IMR-90 (cell line): ENCODE results near the gene FOXP4. TPM values are rescaled to one million over a fixed set of nuclear protein-coding genes. Genes with fewer than 3 reads are reported as not detected.

Experiments used
- ATAC-seq: fragments of 200-7000 bp; cut with Tn5 transposase; 2 replicates; pipeline ENCODE4 v1.9.1; 2020; ENCODE audit warnings: low read depth, mild to moderate bottlenecking, moderate library complexity
- BruUV-seq: library from RNA; stranded (reverse); fragments of 400-500 nt; replicated peaks from 2 replicates; lab custom pipeline; 2021; lab: Mats Ljungman, UMichigan
- CTCF ChIA-PET: fragments of 300-600 bp; formaldehyde crosslinking; extraction: SDS; loops from one replicate; lab custom pipeline; 2021; ENCODE audit warnings: antibody characterized with exemption; lab: Yijun Ruan, JAX
- POLR2A ChIA-PET: fragments of 300-600 bp; sonication (Branson Sonifier 250); formaldehyde crosslinking; loops from one replicate; lab custom pipeline; 2022; ENCODE audit warnings: antibody characterized with exemption; ENCODE audit not compliant: unreplicated experiment; lab: Charles Lee
- DNase-seq: peaks from one replicate; pipeline ENCODE4 v3.0.0; 2013
- H2AFZ ChIP-seq: replicated peaks from 2 replicates; pipeline ENCODE3; 2013; ENCODE audit warnings: low read length, mild to moderate bottlenecking; ENCODE audit not compliant: poor library complexity
- H2AK5ac ChIP-seq: 2 replicates; pipeline ENCODE4 v1.6.1; 2013; ENCODE audit warnings: low read depth, low read length, inconsistent platforms
- H2AK9ac ChIP-seq: replicated peaks from 2 replicates; pipeline ENCODE3; 2013; ENCODE audit warnings: mild to moderate bottlenecking, low read depth, low read length, moderate library complexity; ENCODE audit not compliant: poor library complexity
- H2BK120ac ChIP-seq: 2 replicates; pipeline ENCODE4 v1.6.1; 2013; ENCODE audit warnings: low read depth, low read length, inconsistent platforms
- H2BK15ac ChIP-seq: 3 replicates; pipeline ENCODE4 v1.6.1; 2013; ENCODE audit warnings: low read depth, low read length, inconsistent platforms
- H2BK20ac ChIP-seq: 2 replicates; pipeline ENCODE4 v1.6.1; 2013; ENCODE audit warnings: low read depth, mild to moderate bottlenecking, inconsistent platforms, low read length, moderate library complexity
- H2BK5ac ChIP-seq: 2 replicates; pipeline ENCODE4 v1.6.1; 2013; ENCODE audit warnings: mild to moderate bottlenecking, low read depth, low read length, inconsistent platforms; ENCODE audit not compliant: poor library complexity, severe bottlenecking
- H3K14ac ChIP-seq: replicated peaks from 2 replicates; pipeline ENCODE4 v1.6.1; 2013; ENCODE audit warnings: low read depth, low read length, inconsistent platforms
- H3K18ac ChIP-seq: 2 replicates; pipeline ENCODE4 v1.6.1; 2013; ENCODE audit warnings: low read depth, low read length, control low read depth
- H3K23ac ChIP-seq: 2 replicates; pipeline ENCODE4 v1.6.1; 2013; ENCODE audit warnings: low read depth, low read length, inconsistent platforms
- H3K27ac ChIP-seq: 2 replicates; pipeline ENCODE4 v1.5.1; 2013; ENCODE audit warnings: mild to moderate bottlenecking, control low read depth, low read length; ENCODE audit not compliant: insufficient read depth
- H3K27me3 ChIP-seq: 2 replicates; pipeline ENCODE4 v1.6.1; 2013; ENCODE audit warnings: low read length; ENCODE audit not compliant: control insufficient read depth, insufficient read depth
- H3K36me3 ChIP-seq: 2 replicates; pipeline ENCODE4 v1.6.1; 2013; ENCODE audit warnings: low read length, mixed read lengths; ENCODE audit not compliant: control insufficient read depth, insufficient read depth
- H3K4ac ChIP-seq: 2 replicates; pipeline ENCODE4 v1.6.1; 2013; ENCODE audit warnings: low read depth, low read length, inconsistent platforms
- H3K4me1 ChIP-seq: 2 replicates; pipeline ENCODE4 v1.6.1; 2013; ENCODE audit warnings: low read length, mixed read lengths; ENCODE audit not compliant: control insufficient read depth, insufficient read depth
- H3K4me2 ChIP-seq: 2 replicates; pipeline ENCODE4 v1.6.1; 2013; ENCODE audit warnings: low read depth, mild to moderate bottlenecking, control low read depth, low read length, moderate library complexity
- H3K4me3 ChIP-seq: 2 replicates; pipeline ENCODE4 v1.5.1; 2013; ENCODE audit warnings: low read depth, mild to moderate bottlenecking, control low read depth, low read length, moderate library complexity; ENCODE audit not compliant: insufficient read depth
- H3K56ac ChIP-seq: 2 replicates; pipeline ENCODE4 v1.6.1; 2013; ENCODE audit warnings: low read length, inconsistent platforms; ENCODE audit not compliant: insufficient read depth; ENCODE audit errors: extremely low read depth
- H3K79me1 ChIP-seq, 2 experiments: 2 replicates each; pipeline ENCODE4 v1.6.1; 2013; ENCODE audit warnings: low read length in 2 of 2, inconsistent platforms in 1 of 2, low read depth in 1 of 2
- H3K9ac ChIP-seq: 2 replicates; pipeline ENCODE4 v1.6.1; 2013; ENCODE audit warnings: low read depth, low read length, control low read depth
- H3K9me1 ChIP-seq: 2 replicates; pipeline ENCODE4 v1.6.1; 2013; ENCODE audit warnings: low read length, inconsistent platforms; ENCODE audit not compliant: insufficient read depth
- H3K9me3 ChIP-seq: 2 replicates; pipeline ENCODE4 v1.6.1; 2013; ENCODE audit warnings: low read length; ENCODE audit not compliant: control insufficient read depth, insufficient read depth
- H4K20me1 ChIP-seq: 2 replicates; pipeline ENCODE4 v1.6.1; 2013; ENCODE audit warnings: low read length, inconsistent platforms; ENCODE audit not compliant: insufficient read depth
- H4K5ac ChIP-seq: 2 replicates; pipeline ENCODE4 v1.6.1; 2013; ENCODE audit warnings: mild to moderate bottlenecking, low read depth, low read length, control low read depth
- H4K8ac ChIP-seq, 2 experiments: 2 replicates each; pipeline ENCODE4 v1.6.1; 2013; ENCODE audit warnings: low read depth in 2 of 2, low read length in 2 of 2, control low read depth in 1 of 2, inconsistent platforms in 1 of 2
- H4K91ac ChIP-seq: 2 replicates; pipeline ENCODE4 v1.6.1; 2013; ENCODE audit warnings: low read depth, low read length, inconsistent platforms; ENCODE audit not compliant: insufficient read depth
- BHLHE40 ChIP-seq: fragments of 150-350 bp; IDR thresholded peaks from 2 replicates; pipeline ENCODE4 v1.6.1; 2016; ENCODE audit warnings: mild to moderate bottlenecking, low read depth, low read length
- CEBPB ChIP-seq: IDR thresholded peaks from 2 replicates; pipeline ENCODE4 v1.6.1; 2012; ENCODE audit warnings: low read depth, low read length, improper control_type of control experiment
- CHD1 ChIP-seq: IDR thresholded peaks from 2 replicates; pipeline ENCODE4 v1.6.1; 2012; ENCODE audit warnings: low read depth, low read length, improper control_type of control experiment
- FOS ChIP-seq: fragments of 150-350 bp; IDR thresholded peaks from 2 replicates; pipeline ENCODE4 v1.6.1; 2016; ENCODE audit warnings: low read depth, low read length
- MAZ ChIP-seq: IDR thresholded peaks from 2 replicates; pipeline ENCODE4 v1.6.1; 2012; ENCODE audit warnings: low read depth, mild to moderate bottlenecking, low read length, improper control_type of control experiment, moderate library complexity, borderline replicate concordance
- NFE2L2 ChIP-seq: fragments of 150-350 bp; IDR thresholded peaks from 2 replicates; pipeline ENCODE4 v1.6.1; 2016; ENCODE audit warnings: low read depth, mild to moderate bottlenecking, low read length
- RAD21 ChIP-seq: IDR thresholded peaks from 2 replicates; pipeline ENCODE4 v1.6.1; 2012; ENCODE audit warnings: low read length, improper control_type of control experiment
- RCOR1 ChIP-seq: IDR thresholded peaks from 2 replicates; pipeline ENCODE4 v1.6.1; 2012; ENCODE audit warnings: mild to moderate bottlenecking, low read length, improper control_type of control experiment; ENCODE audit not compliant: insufficient replicate concordance
- RFX5 ChIP-seq: IDR thresholded peaks from 2 replicates; pipeline ENCODE4 v1.8.0; 2012; ENCODE audit warnings: low read depth, mild to moderate bottlenecking, low read length, moderate library complexity
- SMC3 ChIP-seq: fragments of 150-350 bp; IDR thresholded peaks from 2 replicates; pipeline ENCODE4 v1.6.1; 2016; ENCODE audit warnings: low read depth, mild to moderate bottlenecking, antibody characterized with exemption, low read length, moderate library complexity
- WGBS, 2 experiments: methylation state at CpG; one replicate each; pipeline versions ENCODE4 v1.1.5 to v1.1.7; 2013; ENCODE audit warnings: missing lambda C conversion rate in 2 of 2; ENCODE audit not compliant: insufficient read length in 1 of 2; ENCODE audit errors: extremely low coverage in 2 of 2; 5-methylcytosine and 5-hydroxymethylcytosine counted together
- dilution Hi-C: fragments of 300-500 bp; cut with HindIII; formaldehyde crosslinking; loops from one replicate; pipeline ENCODE4 v1.14.3; 2018; ENCODE audit warnings: low sequenced_read_pairs; ENCODE audit not compliant: unreplicated experiment
- in situ Hi-C: fragments of 300-500 bp; cut with MboI; formaldehyde crosslinking; loops from 3 replicates; pipeline ENCODE4 v1.14.3; 2019; ENCODE audit warnings: low sequenced_read_pairs, inconsistent platforms, mixed read lengths
- intact Hi-C: fragments of 100-400 bp; cut with micrococcal nuclease; formaldehyde crosslinking; loops from 2 replicates; pipeline ENCODE4 v1.10.0; 2022
- polyA plus RNA-seq, 3 experiments: library from polyadenylated mRNA; depleted of rRNA; stranded (reverse); fragments of >200 nt; gene quantifications; 2 replicates each; pipeline ENCODE4 v1.2.3, GENCODE V29; 2012; ENCODE audit warnings: low replicate concordance in 1 of 3
- total RNA-seq: library from RNA; depleted of rRNA; stranded (reverse); fragments of >200 nt; gene quantifications from 2 replicates; pipeline ENCODE4 v1.2.3, GENCODE V29; 2012
- TF ChIP-seq, protein P1 (sequence below): fragments of 150-350 bp; IDR thresholded peaks from 2 replicates; pipeline ENCODE4 v1.6.1; 2016; ENCODE audit warnings: low read depth, mild to moderate bottlenecking, low read length, moderate library complexity, borderline replicate concordance
- TF ChIP-seq, protein P2 (sequence below): fragments of 150-350 bp; IDR thresholded peaks from 2 replicates; pipeline ENCODE4 v1.6.1; 2017; ENCODE audit warnings: mild to moderate bottlenecking, antibody characterized with exemption, low read length, low read depth
- TF ChIP-seq, protein P3 (sequence below): conservative IDR thresholded peaks from 2 replicates; pipeline ENCODE4 v1.5.1; 2012; ENCODE audit warnings: mild to moderate bottlenecking, low read depth, low read length, improper control_type of control experiment

The FOXP4 gene
- total and polyA plus RNA-seq, 2 of the 4 experiments (the other 2 are of a cell fraction): 0.72 to 9.5 TPM

DNA sequence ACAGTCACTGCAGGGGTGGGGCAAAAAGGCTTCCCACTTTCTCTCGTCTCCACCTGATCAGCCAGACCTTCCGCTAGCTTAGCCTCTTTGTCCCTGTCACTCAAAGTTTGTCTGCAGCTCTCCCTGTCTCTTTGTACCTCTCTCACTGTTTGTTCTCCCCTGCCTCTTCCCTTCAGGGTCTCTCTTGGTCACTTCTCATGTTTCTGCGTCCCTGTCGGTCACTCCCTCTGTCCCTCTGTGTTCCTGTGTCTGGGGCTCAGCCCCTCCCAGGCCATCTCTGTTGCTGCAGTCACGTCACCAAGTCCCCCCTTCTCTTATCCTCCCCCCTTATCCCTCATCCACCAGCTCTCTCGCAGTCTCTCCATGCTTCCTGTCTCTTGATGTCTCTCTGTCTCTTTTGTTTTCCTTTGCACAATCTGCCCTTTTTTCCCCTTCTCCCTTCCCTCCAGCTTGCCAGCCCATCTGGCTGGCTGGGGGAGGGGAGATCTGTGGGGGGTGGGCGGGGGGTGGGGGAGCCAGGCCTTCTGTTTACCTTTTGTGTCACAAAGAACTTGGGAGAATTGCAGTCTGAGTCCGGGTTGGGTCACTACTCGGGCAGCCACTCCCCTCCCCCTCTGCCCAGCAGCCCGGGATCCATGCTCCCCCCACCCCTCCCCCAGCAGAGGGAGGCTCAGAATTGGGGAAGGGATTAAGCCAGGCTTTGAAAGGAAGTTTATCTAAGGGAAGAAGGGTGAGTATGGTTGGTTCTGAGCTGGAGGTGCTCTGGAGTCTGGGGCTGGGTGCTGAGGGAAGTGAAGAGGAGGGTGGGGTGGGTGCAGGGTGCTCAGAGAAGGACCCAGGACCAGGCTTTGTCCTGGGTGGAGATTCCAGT is 32.3 kb downstream of the FOXP4 start:
- Histone ChIP-seq H3K36me3 (no peaks in the 10 kb centered on the region), H3K4me2 (peak overlapping the region; percentile 85), H2BK120ac (peak overlapping the region; percentile 94), H3K23ac (peak overlapping the region; percentile 98), H2BK5ac (peak overlapping the region; percentile 76), H3K14ac (peak overlapping the region; percentile 97), H4K20me1 (peaks cover 16% of the 10 kb centered on the region), H2AK9ac (peak overlapping the region; percentile 95), H2BK20ac (peak overlapping the region; percentile 84), H3K27me3 (no peaks in the 10 kb centered on the region), H4K5ac (peak overlapping the region; percentile 97), H3K4me3 (peak overlapping the region; percentile 4; the same call in 1 of the 2 replicates), H3K9ac (peak overlapping the region; percentile 82), H4K91ac (peak overlapping the region; percentile 94), H3K4me1 (peaks cover 32% of the 10 kb centered on the region), H3K79me1 (peaks cover 9 to 54% of the 10 kb centered on the region in 2 experiments; a peak in 3 of 4 replicates), H3K9me1 (peaks cover 29% of the 10 kb centered on the region), H4K8ac (peak overlapping the region; percentile 74 to 96), H2AFZ (peak overlapping the region; percentile 82), H2AK5ac (peak overlapping the region; percentile 69), H3K18ac (peak overlapping the region; percentile 98), H3K56ac (peak overlapping the region; percentile 63), H3K27ac (peak overlapping the region; percentile 87), H3K9me3 (no peaks in the 10 kb centered on the region), H2BK15ac (peak overlapping the region; percentile 97; the same call in 2 of the 3 replicates), H3K4ac (peak overlapping the region; percentile 97)
- no TSS peak for BruUV-seq
- intact Hi-C loops (no loop called here), dilution Hi-C loops (no loop called here), in situ Hi-C loops (no loop called here)
- CTCF ChIA-PET: interaction anchor here (0.8 kb wide), 1 partner anchor 14 kb away, joined by 3 read pairs; no protein-coding TSS in a partner anchor
- DNase-seq: peak; percentile 51
- POLR2A ChIA-PET: interaction anchor here (0.6 kb wide), 1 partner anchor 98 kb away, joined by 4 read pairs; no protein-coding TSS in a partner anchor
- peak; percentile 50 for ATAC-seq
- WGBS, 2 experiments: 25% methylated on average over 4 of the region's 10 CpGs; no CpG with 5 or more reads in 1 of the 2 experiments
- no peak for TF ChIP-seq BHLHE40
- no peak for TF ChIP-seq RCOR1
- TF ChIP-seq, protein P1, sequence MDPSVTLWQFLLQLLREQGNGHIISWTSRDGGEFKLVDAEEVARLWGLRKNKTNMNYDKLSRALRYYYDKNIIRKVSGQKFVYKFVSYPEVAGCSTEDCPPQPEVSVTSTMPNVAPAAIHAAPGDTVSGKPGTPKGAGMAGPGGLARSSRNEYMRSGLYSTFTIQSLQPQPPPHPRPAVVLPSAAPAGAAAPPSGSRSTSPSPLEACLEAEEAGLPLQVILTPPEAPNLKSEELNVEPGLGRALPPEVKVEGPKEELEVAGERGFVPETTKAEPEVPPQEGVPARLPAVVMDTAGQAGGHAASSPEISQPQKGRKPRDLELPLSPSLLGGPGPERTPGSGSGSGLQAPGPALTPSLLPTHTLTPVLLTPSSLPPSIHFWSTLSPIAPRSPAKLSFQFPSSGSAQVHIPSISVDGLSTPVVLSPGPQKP: no peak
- no peak for TF ChIP-seq CEBPB
- TF ChIP-seq, protein P2, sequence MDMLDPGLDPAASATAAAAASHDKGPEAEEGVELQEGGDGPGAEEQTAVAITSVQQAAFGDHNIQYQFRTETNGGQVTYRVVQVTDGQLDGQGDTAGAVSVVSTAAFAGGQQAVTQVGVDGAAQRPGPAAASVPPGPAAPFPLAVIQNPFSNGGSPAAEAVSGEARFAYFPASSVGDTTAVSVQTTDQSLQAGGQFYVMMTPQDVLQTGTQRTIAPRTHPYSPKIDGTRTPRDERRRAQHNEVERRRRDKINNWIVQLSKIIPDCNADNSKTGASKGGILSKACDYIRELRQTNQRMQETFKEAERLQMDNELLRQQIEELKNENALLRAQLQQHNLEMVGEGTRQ: no peak
- TF ChIP-seq RFX5: no peak
- TF ChIP-seq SMC3: no peak
- TF ChIP-seq RAD21: no peak
- no peak for TF ChIP-seq MAZ
- TF ChIP-seq NFE2L2: no peak
- TF ChIP-seq CHD1: no peak
- TF ChIP-seq FOS: no peak
- TF ChIP-seq, protein P3, sequence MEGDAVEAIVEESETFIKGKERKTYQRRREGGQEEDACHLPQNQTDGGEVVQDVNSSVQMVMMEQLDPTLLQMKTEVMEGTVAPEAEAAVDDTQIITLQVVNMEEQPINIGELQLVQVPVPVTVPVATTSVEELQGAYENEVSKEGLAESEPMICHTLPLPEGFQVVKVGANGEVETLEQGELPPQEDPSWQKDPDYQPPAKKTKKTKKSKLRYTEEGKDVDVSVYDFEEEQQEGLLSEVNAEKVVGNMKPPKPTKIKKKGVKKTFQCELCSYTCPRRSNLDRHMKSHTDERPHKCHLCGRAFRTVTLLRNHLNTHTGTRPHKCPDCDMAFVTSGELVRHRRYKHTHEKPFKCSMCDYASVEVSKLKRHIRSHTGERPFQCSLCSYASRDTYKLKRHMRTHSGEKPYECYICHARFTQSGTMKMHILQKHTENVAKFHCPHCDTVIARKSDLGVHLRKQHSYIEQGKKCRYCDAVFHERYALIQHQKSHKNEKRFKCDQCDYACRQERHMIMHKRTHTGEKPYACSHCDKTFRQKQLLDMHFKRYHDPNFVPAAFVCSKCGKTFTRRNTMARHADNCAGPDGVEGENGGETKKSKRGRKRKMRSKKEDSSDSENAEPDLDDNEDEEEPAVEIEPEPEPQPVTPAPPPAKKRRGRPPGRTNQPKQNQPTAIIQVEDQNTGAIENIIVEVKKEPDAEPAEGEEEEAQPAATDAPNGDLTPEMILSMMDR: no peak
